Stomach (tissue), 4 donors: Measurements from ENCODE around the gene FCRLB.

Source experiments
- EP300 ChIP-seq: sonication (generic); formaldehyde crosslinking; IDR thresholded peaks from one replicate; pipeline ENCODE4 v1.6.1; 2017; ENCODE audit warnings: antibody characterized with exemption
- POLR2AphosphoS5 ChIP-seq, 3 donors: sonication (generic); formaldehyde crosslinking; IDR thresholded peaks; one replicate each; pipeline ENCODE4 v1.6.1; 2016; ENCODE audit warnings: antibody characterized with exemption in 3 of 3
- TF ChIP-seq, protein P1 (sequence below), 7 experiments: fragments of 450-650 bp in 4 of 7; fragments of 200-600 bp in 3 of 7; sonication (generic) in 3 of 7; IDR thresholded peaks; one replicate each; pipeline ENCODE4 v1.5.1; 2016 to 2019; ENCODE audit warnings: antibody characterized with exemption in 7 of 7, control low read depth in 2 of 7, mild to moderate bottlenecking in 1 of 7

DNA sequence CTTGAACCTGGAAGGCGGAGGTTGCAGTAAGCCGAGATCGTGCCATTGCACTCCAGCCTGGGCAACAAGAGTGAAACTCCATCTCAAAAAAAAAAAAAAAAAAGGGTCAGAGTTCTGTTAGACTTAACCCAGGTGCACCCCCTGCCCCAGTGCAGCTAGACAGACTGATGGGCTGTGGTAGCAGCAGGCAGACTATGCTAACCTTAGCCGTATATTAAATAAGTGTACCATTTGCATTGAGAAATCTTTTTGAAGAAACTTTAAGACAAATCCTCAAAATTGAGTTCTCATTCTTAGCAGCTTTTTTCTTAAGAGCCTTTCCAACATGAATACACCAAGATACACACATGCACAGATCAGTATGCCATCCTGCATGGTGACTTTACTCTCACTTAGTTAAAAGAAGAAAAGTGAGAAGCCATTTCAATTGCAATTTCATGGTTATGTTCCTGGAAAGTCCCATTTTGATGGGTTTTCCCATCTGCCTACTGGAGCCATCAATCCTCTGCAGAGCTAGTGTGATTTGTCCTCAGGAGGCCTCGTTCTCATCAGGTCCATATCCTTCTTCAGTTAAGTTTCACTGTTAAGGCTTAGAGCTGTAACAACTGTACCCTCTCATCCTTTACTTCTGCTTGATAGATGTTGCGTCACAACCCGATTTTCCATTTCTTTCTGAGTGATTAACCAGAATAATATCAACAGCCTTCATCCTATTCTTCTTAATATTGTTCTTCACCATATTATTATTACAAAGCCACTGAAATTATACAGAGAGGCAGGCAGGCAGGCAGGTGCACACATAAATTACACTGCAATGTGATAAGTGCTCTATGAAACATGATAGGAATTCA lies 7.3 kb downstream of the FCRLB start:
- TF ChIP-seq, protein P1, sequence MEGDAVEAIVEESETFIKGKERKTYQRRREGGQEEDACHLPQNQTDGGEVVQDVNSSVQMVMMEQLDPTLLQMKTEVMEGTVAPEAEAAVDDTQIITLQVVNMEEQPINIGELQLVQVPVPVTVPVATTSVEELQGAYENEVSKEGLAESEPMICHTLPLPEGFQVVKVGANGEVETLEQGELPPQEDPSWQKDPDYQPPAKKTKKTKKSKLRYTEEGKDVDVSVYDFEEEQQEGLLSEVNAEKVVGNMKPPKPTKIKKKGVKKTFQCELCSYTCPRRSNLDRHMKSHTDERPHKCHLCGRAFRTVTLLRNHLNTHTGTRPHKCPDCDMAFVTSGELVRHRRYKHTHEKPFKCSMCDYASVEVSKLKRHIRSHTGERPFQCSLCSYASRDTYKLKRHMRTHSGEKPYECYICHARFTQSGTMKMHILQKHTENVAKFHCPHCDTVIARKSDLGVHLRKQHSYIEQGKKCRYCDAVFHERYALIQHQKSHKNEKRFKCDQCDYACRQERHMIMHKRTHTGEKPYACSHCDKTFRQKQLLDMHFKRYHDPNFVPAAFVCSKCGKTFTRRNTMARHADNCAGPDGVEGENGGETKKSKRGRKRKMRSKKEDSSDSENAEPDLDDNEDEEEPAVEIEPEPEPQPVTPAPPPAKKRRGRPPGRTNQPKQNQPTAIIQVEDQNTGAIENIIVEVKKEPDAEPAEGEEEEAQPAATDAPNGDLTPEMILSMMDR (IDR thresholded peaks at IDR 0.05), result no peak
- TF ChIP-seq EP300 (no peak), POLR2AphosphoS5 (IDR thresholded peaks at IDR 0.05) (no peak)
